ENCODE data around the gene COX8A. TPM values are rescaled to one million over a fixed set of nuclear protein-coding genes. Genes with fewer than 3 reads are reported as not detected.

The COX8A gene
- total RNA-seq, 1 experiment from 2014 or later, result 779 TPM

DNA sequence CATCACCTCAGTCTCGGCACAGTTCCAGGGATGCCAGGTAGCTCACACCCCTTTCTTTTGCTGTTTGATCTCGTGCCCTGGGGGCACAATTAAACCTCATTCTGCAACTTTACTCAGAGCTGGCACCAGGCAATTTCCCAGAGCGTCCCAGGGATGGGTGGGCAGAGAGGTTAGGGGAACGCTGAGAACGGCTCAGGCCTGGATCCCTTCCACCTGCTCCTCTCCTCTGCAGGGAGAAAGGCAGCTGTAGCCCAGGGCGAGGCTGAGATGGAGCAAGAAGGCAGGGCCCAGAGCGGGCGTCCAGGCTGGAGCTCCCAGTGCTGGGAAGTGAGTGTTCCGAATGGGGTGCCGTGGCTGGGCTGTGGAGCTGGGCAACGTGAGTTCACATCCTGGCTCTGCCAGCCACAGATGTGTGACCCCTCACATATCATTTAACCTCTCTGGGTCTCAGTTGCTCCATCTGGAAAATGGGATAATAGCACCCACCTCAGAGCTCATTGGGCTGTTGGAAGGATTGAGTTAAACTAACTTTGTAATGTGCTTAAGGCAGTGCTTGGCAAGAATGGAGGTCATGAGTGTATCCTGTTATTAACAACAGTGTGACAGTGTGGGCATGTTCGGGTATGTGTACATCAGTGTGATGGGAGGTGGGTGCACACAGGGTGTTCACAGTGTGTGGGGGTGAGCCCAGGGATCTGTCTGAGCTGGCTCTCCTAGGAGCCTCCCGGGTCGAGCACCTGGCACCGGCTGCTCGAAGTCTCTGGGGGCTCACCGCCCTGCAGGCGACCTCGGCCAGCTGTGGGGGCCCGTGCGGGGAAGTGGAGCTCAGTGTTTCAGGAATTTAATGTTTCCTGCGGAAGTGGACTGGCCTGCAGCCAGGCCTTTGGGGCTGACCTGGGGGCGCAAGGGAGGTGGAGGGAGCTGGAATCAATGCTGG lies 27.3 kb downstream of the COX8A start:
- Histone ChIP-seq H3K4me2 (ENCODE audit: low read depth, low read length, poor library complexity, severe bottlenecking) (no peak overlapping the region), H3K4me3 (ENCODE audit: low read length) (no peak overlapping the region), H4K20me1 (ENCODE audit: insufficient read depth, low read depth, low read length) (peaks cover 6% of the 10 kb centered on the region; the same call in 1 of the 2 replicates), H3K36me3 (ENCODE audit: insufficient read depth, low read length) (peaks cover 3% of the 10 kb centered on the region; the same call in 1 of the 2 replicates), H3K9me3 (ENCODE audit: low read length) (no peaks in the 10 kb centered on the region), H3K4me1 (ENCODE audit: low read length) (no peaks in the 10 kb centered on the region), H3K79me2 (ENCODE audit: low read length) (no peaks in the 10 kb centered on the region), H3K27ac (ENCODE audit: low read length) (no peak overlapping the region), H3K9me2 (replicated peaks; ENCODE audit: insufficient read depth, low read length) (no peaks in the 10 kb centered on the region), H3K9ac (ENCODE audit: low read length) (no peak overlapping the region), H3K27me3 (ENCODE audit: low read length) (no peaks in the 10 kb centered on the region), H2AFZ (ENCODE audit: low read length) (no peak overlapping the region)
- no peak for DNase-seq

DNA sequence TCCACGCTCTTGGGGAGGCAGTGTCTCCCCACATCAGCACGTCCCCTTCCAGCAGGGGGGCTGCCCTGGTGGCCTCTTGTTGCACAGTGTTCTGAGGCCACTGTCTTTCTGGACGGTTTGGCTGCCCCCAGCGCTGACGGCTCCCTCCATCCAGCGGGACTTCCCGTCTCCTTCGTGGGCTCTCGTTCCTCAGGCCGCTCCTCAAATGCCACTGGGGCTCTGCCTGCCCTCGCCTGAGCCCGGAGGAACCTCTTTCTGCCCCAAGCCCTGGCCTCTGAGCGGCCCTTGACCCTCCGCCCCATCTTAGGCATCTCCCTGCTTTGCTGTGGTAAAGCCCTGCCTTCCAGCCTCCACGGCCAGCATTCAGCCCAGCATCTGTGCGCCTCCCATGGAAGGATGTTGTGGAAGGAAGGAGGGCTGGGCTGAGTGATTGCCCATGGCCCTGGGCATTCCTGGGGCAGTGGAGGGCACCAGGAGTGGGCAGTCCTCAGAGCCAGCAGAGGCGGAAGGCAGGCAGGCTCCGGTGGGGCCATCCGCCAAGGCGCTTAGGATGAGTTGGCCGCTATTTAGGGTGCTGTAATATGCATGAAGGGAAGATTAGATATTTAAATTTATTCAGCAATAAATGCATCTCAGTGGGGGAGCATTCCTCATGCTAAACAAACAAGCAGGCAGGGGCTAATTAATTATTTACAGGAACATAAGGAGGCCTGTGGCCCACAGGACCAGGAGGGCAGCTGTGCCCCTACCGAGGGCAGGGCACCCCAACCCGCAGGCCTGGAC lies 29.6 kb downstream of the COX8A start:
- no peak overlapping the region for H3K4me2 ChIP-seq (ENCODE audit: low read depth, low read length, poor library complexity, severe bottlenecking)
- H3K4me3 ChIP-seq (ENCODE audit: low read length), result no peak overlapping the region
- H3K9me2 ChIP-seq (replicated peaks; ENCODE audit: insufficient read depth, low read length), result no peaks in the 10 kb centered on the region
- H3K36me3 ChIP-seq (ENCODE audit: insufficient read depth, low read length), result no peaks in the 10 kb centered on the region; the same call in 1 of the 2 replicates
- H3K79me2 ChIP-seq (ENCODE audit: low read length), result no peaks in the 10 kb centered on the region
- H3K27me3 ChIP-seq (ENCODE audit: low read length), result no peaks in the 10 kb centered on the region
- H2AFZ ChIP-seq (ENCODE audit: low read length), result no peak overlapping the region
- no peak overlapping the region for H3K9ac ChIP-seq (ENCODE audit: low read length)
- H4K20me1 ChIP-seq (ENCODE audit: insufficient read depth, low read depth, low read length), result peaks cover 9% of the 10 kb centered on the region; the same call in 1 of the 2 replicates
- DNase-seq, result no peak
- no peaks in the 10 kb centered on the region for H3K9me3 ChIP-seq (ENCODE audit: low read length)
- no peak overlapping the region for H3K27ac ChIP-seq (ENCODE audit: low read length)
- no peaks in the 10 kb centered on the region for H3K4me1 ChIP-seq (ENCODE audit: low read length)

DNA sequence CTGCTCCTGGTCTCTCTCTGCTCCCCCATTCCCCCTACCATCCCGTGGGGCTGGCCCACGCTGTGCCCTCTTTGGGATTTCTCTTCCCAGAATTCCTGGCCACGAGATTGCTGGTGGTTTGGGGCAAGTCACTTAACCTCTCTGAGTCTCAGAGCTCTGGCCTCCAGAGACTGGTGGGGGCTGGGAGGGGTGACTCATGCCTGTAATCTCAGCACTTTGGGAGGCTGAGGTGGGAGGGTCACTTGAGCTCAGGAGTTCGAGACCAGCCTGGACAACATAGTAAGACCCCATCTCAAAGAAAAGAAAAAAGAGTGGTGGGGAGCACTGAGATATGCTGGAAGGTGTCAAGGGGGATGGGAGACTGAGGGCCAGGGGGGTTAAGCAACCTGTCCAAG lies 30.2 kb downstream of the COX8A start:
- no peaks in the 10 kb centered on the region for H3K27me3 ChIP-seq (ENCODE audit: low read length)
- no peak overlapping the region for H3K4me2 ChIP-seq (ENCODE audit: low read depth, low read length, poor library complexity, severe bottlenecking)
- H3K79me2 ChIP-seq (ENCODE audit: low read length), result no peaks in the 10 kb centered on the region
- H4K20me1 ChIP-seq (ENCODE audit: insufficient read depth, low read depth, low read length), result peaks cover 9% of the 10 kb centered on the region; the same call in 1 of the 2 replicates
- no peaks in the 10 kb centered on the region for H3K9me3 ChIP-seq (ENCODE audit: low read length)
- H3K9ac ChIP-seq (ENCODE audit: low read length), result no peak overlapping the region
- no peak overlapping the region for H3K4me3 ChIP-seq (ENCODE audit: low read length)
- H3K36me3 ChIP-seq (ENCODE audit: insufficient read depth, low read length), result no peaks in the 10 kb centered on the region; the same call in 1 of the 2 replicates
- H3K27ac ChIP-seq (ENCODE audit: low read length), result no peak overlapping the region
- no peaks in the 10 kb centered on the region for H3K4me1 ChIP-seq (ENCODE audit: low read length)
- no peaks in the 10 kb centered on the region for H3K9me2 ChIP-seq (replicated peaks; ENCODE audit: insufficient read depth, low read length)
- DNase-seq, result no peak
- H2AFZ ChIP-seq (ENCODE audit: low read length), result no peak overlapping the region

DNA sequence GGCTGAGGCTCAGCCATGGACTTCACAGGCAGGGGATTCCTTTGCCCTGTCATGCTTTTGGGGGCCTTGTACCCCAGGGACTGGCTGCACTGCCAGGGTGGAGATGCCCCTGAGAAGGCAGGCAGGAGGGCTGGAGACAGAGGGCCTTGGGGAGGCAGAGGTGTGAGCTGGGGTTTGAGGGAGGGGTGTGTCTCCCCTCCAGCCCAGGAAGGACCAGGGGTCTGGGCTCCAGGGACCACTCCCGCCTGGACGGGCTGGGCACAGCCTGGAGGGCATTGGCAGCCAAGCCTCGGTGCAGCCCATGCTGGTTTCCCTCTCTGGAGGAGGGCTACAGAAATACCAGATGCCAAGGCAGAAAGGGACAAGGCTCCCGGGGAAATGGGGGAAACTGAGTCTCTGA lies 31.3 kb downstream of the COX8A start:
- Histone ChIP-seq H3K27ac (ENCODE audit: low read length) (no peak overlapping the region), H3K4me2 (ENCODE audit: low read depth, low read length, poor library complexity, severe bottlenecking) (no peak overlapping the region), H3K9me3 (ENCODE audit: low read length) (no peaks in the 10 kb centered on the region), H2AFZ (ENCODE audit: low read length) (no peak overlapping the region), H3K36me3 (ENCODE audit: insufficient read depth, low read length) (no peaks in the 10 kb centered on the region; the same call in 1 of the 2 replicates), H3K27me3 (ENCODE audit: low read length) (no peaks in the 10 kb centered on the region), H3K4me1 (ENCODE audit: low read length) (no peaks in the 10 kb centered on the region), H3K4me3 (ENCODE audit: low read length) (no peak overlapping the region), H3K9ac (ENCODE audit: low read length) (no peak overlapping the region), H3K79me2 (ENCODE audit: low read length) (no peaks in the 10 kb centered on the region), H4K20me1 (ENCODE audit: insufficient read depth, low read depth, low read length) (peaks cover 9% of the 10 kb centered on the region; the same call in 1 of the 2 replicates), H3K9me2 (replicated peaks; ENCODE audit: insufficient read depth, low read length) (no peaks in the 10 kb centered on the region)
- DNase-seq, result no peak

DNA sequence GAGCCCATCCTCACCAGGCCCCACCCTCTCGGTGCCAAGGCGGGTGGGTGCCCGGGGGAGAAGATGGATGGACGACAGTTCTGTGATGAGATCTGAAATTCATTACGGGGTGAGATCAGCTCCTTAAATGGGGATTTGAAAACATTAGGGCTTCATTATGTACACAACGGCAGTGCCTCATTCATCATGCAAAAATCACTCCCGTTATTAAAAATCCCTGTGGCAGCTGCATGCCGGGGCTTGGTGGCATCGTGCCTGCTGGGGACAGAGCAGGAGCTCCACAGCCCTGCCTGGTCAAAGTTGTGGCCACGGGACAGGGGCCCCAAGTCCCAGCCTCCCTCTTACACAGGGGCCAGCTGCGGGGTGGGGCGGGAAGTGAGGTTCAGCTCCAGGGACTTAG lies 32.0 kb downstream of the COX8A start:
- H3K9me2 ChIP-seq (replicated peaks; ENCODE audit: insufficient read depth, low read length), result no peaks in the 10 kb centered on the region
- H3K4me3 ChIP-seq (ENCODE audit: low read length), result no peak overlapping the region
- no peaks in the 10 kb centered on the region for H3K9me3 ChIP-seq (ENCODE audit: low read length)
- no peak overlapping the region for H3K9ac ChIP-seq (ENCODE audit: low read length)
- H3K79me2 ChIP-seq (ENCODE audit: low read length), result no peaks in the 10 kb centered on the region
- no peak for DNase-seq
- no peaks in the 10 kb centered on the region for H3K27me3 ChIP-seq (ENCODE audit: low read length)
- H3K4me2 ChIP-seq (ENCODE audit: low read depth, low read length, poor library complexity, severe bottlenecking), result no peak overlapping the region
- H3K4me1 ChIP-seq (ENCODE audit: low read length), result no peaks in the 10 kb centered on the region
- H3K36me3 ChIP-seq (ENCODE audit: insufficient read depth, low read length), result no peaks in the 10 kb centered on the region; the same call in 1 of the 2 replicates
- H3K27ac ChIP-seq (ENCODE audit: low read length), result no peak overlapping the region
- H4K20me1 ChIP-seq (ENCODE audit: insufficient read depth, low read depth, low read length), result peaks cover 9% of the 10 kb centered on the region; the same call in 1 of the 2 replicates
- H2AFZ ChIP-seq (ENCODE audit: low read length), result no peak overlapping the region

DNA sequence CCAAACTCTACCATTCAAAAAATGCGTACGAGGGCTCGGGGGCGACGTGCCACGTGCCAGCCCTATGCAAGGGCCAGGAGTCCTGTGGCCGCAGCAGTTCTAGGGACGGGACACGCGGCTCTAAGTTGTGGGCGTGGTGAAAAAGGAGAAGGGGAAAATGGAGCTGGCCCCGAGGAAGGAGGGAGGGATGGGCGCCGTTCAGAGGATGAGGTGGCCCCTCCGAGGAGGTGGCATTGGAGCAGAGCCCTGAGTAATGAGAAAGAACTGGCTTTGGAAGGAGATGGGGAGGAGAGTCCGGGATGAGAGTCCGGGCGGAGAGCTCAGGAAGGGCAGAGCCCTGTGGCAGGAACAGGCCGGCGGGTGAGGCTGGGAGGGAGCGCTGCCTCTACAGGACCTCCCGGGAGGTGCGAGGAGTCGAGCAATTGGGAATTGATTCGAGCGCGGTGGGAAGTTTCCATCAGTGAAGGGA lies 32.8 kb downstream of the COX8A start:
- H3K4me2 ChIP-seq (ENCODE audit: low read depth, low read length, poor library complexity, severe bottlenecking), result no peak overlapping the region
- peak; percentile 50 for DNase-seq
- no peaks in the 10 kb centered on the region for H3K9me2 ChIP-seq (replicated peaks; ENCODE audit: insufficient read depth, low read length)
- no peaks in the 10 kb centered on the region for H3K79me2 ChIP-seq (ENCODE audit: low read length)
- no peaks in the 10 kb centered on the region for H3K36me3 ChIP-seq (ENCODE audit: insufficient read depth, low read length)
- H2AFZ ChIP-seq (ENCODE audit: low read length), result no peak overlapping the region
- H3K27me3 ChIP-seq (ENCODE audit: low read length), result no peaks in the 10 kb centered on the region
- no peaks in the 10 kb centered on the region for H3K9me3 ChIP-seq (ENCODE audit: low read length)
- no peaks in the 10 kb centered on the region for H3K4me1 ChIP-seq (ENCODE audit: low read length)
- no peak overlapping the region for H3K9ac ChIP-seq (ENCODE audit: low read length)
- H3K4me3 ChIP-seq (ENCODE audit: low read length), result no peak overlapping the region
- H3K27ac ChIP-seq (ENCODE audit: low read length), result no peak overlapping the region
- H4K20me1 ChIP-seq (ENCODE audit: insufficient read depth, low read depth, low read length), result peaks cover 4% of the 10 kb centered on the region; the same call in 1 of the 2 replicates

DNA sequence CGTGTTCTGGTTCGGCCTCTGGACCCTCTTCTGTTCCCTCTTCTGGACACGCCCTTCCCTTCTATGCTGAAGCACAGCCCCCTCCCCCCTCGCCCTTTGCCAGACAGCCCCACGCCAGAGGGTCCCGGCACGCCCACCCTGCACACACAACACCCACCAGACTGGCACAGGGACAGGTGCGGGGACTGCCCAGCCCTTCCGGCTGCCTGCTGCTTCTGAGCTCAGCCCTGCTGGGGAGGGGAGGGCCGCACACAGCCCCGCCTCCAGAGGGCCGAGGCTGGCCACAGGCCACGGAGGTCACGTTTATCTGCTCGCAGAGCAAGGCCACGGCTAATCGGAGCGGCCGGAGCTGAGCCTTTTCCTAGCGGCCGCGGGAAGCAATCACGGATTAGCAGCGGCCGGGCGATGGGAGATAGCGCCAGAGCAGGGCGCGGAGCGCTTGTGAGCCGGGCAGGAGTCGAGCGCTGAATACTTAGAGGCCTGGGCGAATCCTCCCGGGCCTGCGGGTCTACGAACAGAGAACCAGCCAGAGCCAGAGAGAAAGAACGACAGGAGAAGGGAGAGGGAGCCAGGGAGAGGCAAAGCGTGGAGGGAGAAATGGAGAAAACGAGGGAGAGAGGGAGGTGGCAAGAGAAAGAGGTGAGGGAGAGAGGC lies 33.3 kb downstream of the COX8A start:
- Histone ChIP-seq H3K79me2 (ENCODE audit: low read length) (no peaks in the 10 kb centered on the region), H3K9ac (ENCODE audit: low read length) (no peak overlapping the region), H3K4me1 (ENCODE audit: low read length) (no peaks in the 10 kb centered on the region), H3K27ac (ENCODE audit: low read length) (no peak overlapping the region), H3K27me3 (ENCODE audit: low read length) (no peaks in the 10 kb centered on the region), H4K20me1 (ENCODE audit: insufficient read depth, low read depth, low read length) (peaks cover 3% of the 10 kb centered on the region; the same call in 1 of the 2 replicates), H2AFZ (ENCODE audit: low read length) (no peak overlapping the region), H3K36me3 (ENCODE audit: insufficient read depth, low read length) (no peaks in the 10 kb centered on the region), H3K9me2 (replicated peaks; ENCODE audit: insufficient read depth, low read length) (no peaks in the 10 kb centered on the region), H3K4me2 (ENCODE audit: low read depth, low read length, poor library complexity, severe bottlenecking) (no peak overlapping the region), H3K9me3 (ENCODE audit: low read length) (no peaks in the 10 kb centered on the region), H3K4me3 (ENCODE audit: low read length) (no peak overlapping the region)
- no peak for DNase-seq

Data from Karpas-422 (cell line).